ENCODE data around the gene G3BP2. TPM values are rescaled to one million over a fixed set of nuclear protein-coding genes. Genes with fewer than 3 reads are reported as not detected.

The G3BP2 gene
- total RNA-seq, 1 donor from 2014 or later = 135 TPM

DNA sequence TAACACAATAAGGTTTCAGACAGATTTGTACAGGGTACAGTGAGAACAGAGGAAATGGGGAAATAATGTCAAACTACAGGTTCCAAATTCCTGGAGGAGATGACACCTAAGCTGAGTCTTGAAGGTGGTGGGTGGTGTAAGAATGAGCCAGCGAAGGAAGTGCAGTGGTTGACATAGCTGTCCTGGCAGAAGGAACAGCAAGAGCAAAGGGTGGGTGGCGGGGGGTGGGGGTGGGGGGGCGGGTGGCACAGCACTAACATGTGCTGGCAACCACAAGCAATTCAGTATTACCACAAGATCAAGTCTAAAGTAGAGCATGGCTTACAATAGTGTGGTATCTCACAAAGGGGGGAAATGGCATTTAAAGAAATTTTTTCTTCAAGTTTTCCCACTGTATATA lies 13.1 kb upstream of the G3BP2 start:
- H3K4me3 ChIP-seq (ENCODE audit: low read depth, low read length) = no peak overlapping the region
- DNase-seq (ENCODE audit: low read depth) = no peak
- H3K27me3 ChIP-seq (ENCODE audit: control insufficient read depth, insufficient read depth, low read length) = no peaks in the 10 kb centered on the region
- H3K36me3 ChIP-seq (ENCODE audit: control insufficient read depth, insufficient read depth, low read length) = no peaks in the 10 kb centered on the region
- TF ChIP-seq, protein P1, sequence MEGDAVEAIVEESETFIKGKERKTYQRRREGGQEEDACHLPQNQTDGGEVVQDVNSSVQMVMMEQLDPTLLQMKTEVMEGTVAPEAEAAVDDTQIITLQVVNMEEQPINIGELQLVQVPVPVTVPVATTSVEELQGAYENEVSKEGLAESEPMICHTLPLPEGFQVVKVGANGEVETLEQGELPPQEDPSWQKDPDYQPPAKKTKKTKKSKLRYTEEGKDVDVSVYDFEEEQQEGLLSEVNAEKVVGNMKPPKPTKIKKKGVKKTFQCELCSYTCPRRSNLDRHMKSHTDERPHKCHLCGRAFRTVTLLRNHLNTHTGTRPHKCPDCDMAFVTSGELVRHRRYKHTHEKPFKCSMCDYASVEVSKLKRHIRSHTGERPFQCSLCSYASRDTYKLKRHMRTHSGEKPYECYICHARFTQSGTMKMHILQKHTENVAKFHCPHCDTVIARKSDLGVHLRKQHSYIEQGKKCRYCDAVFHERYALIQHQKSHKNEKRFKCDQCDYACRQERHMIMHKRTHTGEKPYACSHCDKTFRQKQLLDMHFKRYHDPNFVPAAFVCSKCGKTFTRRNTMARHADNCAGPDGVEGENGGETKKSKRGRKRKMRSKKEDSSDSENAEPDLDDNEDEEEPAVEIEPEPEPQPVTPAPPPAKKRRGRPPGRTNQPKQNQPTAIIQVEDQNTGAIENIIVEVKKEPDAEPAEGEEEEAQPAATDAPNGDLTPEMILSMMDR (IDR thresholded peaks at IDR 0.05; ENCODE audit: insufficient read depth, low read length, poor library complexity, severe bottlenecking) = no peak

DNA sequence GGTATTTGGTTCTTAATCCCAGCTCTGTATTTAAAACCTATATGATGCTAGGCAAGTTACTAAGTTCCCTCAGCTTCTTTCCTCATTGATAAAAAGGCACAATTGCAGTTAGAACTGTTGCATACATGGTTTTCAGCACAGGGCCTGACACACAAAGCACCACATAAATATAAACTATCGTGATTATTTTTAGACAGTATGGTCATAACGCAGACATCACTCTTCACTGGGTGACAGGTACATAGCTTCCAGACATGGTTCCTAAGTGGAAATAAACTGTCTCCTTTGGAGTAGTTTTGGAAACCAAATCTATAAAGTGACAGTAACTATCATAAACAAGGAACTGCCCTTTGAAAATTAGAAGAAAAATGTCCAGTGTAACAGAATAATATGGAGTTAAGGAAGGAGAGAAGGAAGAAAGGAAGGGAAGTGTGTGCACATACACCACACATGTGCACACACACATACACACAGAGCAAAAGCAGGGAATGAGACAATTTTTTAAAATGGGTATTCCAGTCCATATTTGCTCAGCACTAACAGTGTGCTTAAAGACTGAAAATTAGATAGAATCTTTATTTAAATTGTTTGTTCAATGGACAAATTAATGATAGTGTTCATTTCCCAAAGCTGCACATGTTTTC lies 12.5 kb upstream of the G3BP2 start:
- Histone ChIP-seq H3K27me3 (ENCODE audit: control insufficient read depth, insufficient read depth, low read length) (no peaks in the 10 kb centered on the region), H3K36me3 (ENCODE audit: control insufficient read depth, insufficient read depth, low read length) (no peaks in the 10 kb centered on the region), H3K4me3 (ENCODE audit: low read depth, low read length) (no peak overlapping the region)
- no peak for DNase-seq (ENCODE audit: low read depth)
- TF ChIP-seq, protein P1 (IDR thresholded peaks at IDR 0.05; ENCODE audit: insufficient read depth, low read length, poor library complexity, severe bottlenecking) = no peak

DNA sequence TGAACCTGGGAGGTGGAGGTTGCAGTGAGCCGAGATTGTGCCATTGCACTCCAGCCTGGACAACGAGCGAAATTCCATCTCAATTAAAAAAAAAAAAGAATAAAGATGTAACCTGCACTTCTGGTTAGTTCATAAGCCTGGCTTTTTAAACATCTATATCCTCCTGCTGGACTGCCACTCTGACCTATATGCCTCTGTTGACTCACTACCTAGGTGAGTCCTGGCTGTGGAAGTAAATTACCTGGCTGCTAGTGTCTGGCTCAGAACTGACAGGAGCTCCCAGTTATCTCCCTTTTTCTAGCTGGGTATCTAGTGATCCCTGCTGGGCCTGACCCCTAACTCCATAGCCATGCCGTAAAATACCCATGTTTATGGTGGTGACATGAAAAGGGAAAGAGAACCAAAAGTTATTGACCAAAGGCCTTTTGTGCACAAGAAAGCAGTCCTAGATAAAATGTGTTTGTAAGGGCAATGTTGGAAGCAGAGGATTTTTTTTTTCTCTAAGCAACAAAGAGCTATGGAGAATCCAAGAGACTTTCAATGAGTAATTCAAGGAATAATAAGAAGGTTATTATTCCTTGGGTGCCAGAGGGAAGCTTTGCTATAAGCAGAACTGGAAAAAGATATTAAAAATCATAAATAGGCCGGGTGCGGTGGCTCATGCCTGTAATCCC lies 10.4 kb upstream of the G3BP2 start:
- no peak for DNase-seq (ENCODE audit: low read depth)
- no peaks in the 10 kb centered on the region for H3K27me3 ChIP-seq (ENCODE audit: control insufficient read depth, insufficient read depth, low read length)
- H3K4me3 ChIP-seq (ENCODE audit: low read depth, low read length) = no peak overlapping the region
- H3K36me3 ChIP-seq (ENCODE audit: control insufficient read depth, insufficient read depth, low read length) = no peaks in the 10 kb centered on the region
- TF ChIP-seq, protein P1 (IDR thresholded peaks at IDR 0.05; ENCODE audit: insufficient read depth, low read length, poor library complexity, severe bottlenecking) = no peak

DNA sequence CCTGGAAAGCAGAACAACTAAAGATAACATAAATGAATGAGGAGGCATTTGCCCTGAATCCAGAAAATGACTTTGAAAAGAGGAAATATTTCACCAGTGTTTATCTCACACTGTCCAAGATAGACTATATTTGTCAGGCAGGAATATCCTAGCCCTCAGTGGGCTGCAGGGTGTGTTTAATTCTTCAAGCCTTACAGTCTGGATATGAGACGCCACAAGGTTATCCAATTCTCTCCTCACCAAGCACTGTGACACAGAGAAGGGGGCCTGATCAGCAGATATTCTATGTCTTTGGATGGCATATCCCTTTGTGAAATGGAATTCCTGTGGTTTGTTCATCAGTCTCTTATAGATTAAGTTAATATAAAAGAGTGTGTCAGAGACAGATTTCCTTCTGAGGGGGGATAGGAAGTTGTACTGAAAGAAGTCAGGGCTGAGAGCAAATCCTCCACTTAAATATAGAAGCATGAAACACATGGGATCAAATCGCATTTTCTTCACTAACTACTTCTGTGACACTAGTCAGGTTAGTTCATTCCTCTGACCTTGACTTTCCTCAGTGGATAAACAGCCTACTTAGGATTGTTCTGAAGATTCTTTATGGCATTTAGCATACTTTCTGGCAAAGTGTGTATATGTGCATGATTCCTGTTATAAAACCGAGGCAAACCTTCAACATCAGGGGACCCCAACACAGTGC lies 6.8 kb upstream of the G3BP2 start:
- H3K36me3 ChIP-seq (ENCODE audit: control insufficient read depth, insufficient read depth, low read length) = no peaks in the 10 kb centered on the region
- TF ChIP-seq, protein P1 (IDR thresholded peaks at IDR 0.05; ENCODE audit: insufficient read depth, low read length, poor library complexity, severe bottlenecking) = no peak
- no peak for DNase-seq (ENCODE audit: low read depth)
- no peak overlapping the region for H3K4me3 ChIP-seq (ENCODE audit: low read depth, low read length)
- H3K27me3 ChIP-seq (ENCODE audit: control insufficient read depth, insufficient read depth, low read length) = no peaks in the 10 kb centered on the region

DNA sequence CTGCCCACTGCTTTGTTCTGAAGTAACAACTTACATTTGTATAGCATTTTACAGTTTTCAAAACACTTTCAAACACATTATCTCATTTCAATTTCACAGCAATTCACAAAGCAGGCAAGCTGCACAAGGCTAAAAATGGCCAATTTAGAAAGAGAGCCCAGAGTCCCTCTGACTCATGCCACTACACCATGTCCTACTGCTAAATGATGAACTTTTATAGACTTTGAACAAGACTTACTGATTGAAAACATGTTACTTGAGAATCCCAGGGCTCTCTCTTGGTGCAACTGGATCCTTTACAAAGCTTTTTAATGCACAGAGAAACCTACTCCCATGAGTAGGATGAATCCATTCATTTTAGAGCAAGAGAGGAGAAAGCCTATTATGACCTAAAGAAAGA lies 5.8 kb upstream of the G3BP2 start:
- Histone ChIP-seq H3K27me3 (ENCODE audit: control insufficient read depth, insufficient read depth, low read length) (no peaks in the 10 kb centered on the region), H3K4me3 (ENCODE audit: low read depth, low read length) (no peak overlapping the region), H3K36me3 (ENCODE audit: control insufficient read depth, insufficient read depth, low read length) (no peaks in the 10 kb centered on the region)
- TF ChIP-seq, protein P1 (IDR thresholded peaks at IDR 0.05; ENCODE audit: insufficient read depth, low read length, poor library complexity, severe bottlenecking) = no peak
- no peak for DNase-seq (ENCODE audit: low read depth)

All from kidney epithelial cell (primary cell).